Activated B cell treated with CpG ODN at 0.5 μM for 24 hours (primary cell): ENCODE results near the gene PAK4. TPM values are rescaled to one million over a fixed set of nuclear protein-coding genes. Genes with fewer than 3 reads are reported as not detected.

ENCODE experiments used
- ATAC-seq: fragments of 200-7000 bp; cut with Tn5 transposase; one replicate; pipeline ENCODE4 v1.10.0; 2021; ENCODE audit warnings: low read depth, mild to moderate bottlenecking, moderate library complexity
- CTCF ChIA-PET: fragments of 350-600 bp; sonication (Branson Sonifier 250); formaldehyde crosslinking; loops from one replicate; lab custom pipeline; 2021; ENCODE audit warnings: antibody characterized with exemption; lab: Charles Lee
- POLR2A ChIA-PET: fragments of 350-600 bp; sonication (Branson Sonifier 250); formaldehyde crosslinking; loops from one replicate; lab custom pipeline; 2021; ENCODE audit warnings: antibody characterized with exemption; lab: Charles Lee
- DNase-seq: peaks from one replicate; pipeline ENCODE4 v3.0.0; 2022
- H3K27ac Mint-ChIP-seq: one replicate; pipeline ENCODE4 v1.8.0; 2020; ENCODE audit warnings: mixed read lengths
- H3K27me3 Mint-ChIP-seq: one replicate; pipeline ENCODE4 v1.8.0; 2021; ENCODE audit warnings: mixed read lengths
- H3K36me3 Mint-ChIP-seq: one replicate; pipeline ENCODE4 v1.8.0; 2021; ENCODE audit warnings: low read depth, mixed read lengths
- H3K4me1 Mint-ChIP-seq: one replicate; pipeline ENCODE4 v1.8.0; 2021; ENCODE audit warnings: mixed read lengths
- H3K4me3 Mint-ChIP-seq: one replicate; pipeline ENCODE4 v1.8.0; 2020; ENCODE audit warnings: mild to moderate bottlenecking, mixed read lengths
- H3K9me3 Mint-ChIP-seq: one replicate; pipeline ENCODE4 v1.8.0; 2020; ENCODE audit warnings: mixed read lengths
- CTCF ChIP-seq: fragments of 200-600 bp; IDR thresholded peaks from one replicate; pipeline ENCODE4 v1.8.0; 2022; ENCODE audit warnings: antibody characterized with exemption, mild to moderate bottlenecking
- intact Hi-C: fragments of 100-400 bp; cut with micrococcal nuclease; formaldehyde crosslinking; loops from one replicate; pipeline ENCODE4 v1.15.1; 2024
- total RNA-seq: library from RNA; stranded (reverse); gene quantifications from 2 replicates; pipeline ENCODE4 v1.2.3, GENCODE V29; 2022

The PAK4 gene
- total RNA-seq, 1 donor from 2014 or later: 14.2 TPM

GRCh38 chr19:39150807-39151600, 25.4 kb downstream of the PAK4 start:
- intact Hi-C loops: no loop called here
- Mint-ChIP-seq H3K4me3 (no peak overlapping the region), H3K27ac (no peak overlapping the region), H3K4me1 (peaks cover 8% of the 10 kb centered on the region), H3K36me3 (peaks cover 15% of the 10 kb centered on the region), H3K9me3 (no peaks in the 10 kb centered on the region), H3K27me3 (no peaks in the 10 kb centered on the region)
- no peak for TF ChIP-seq CTCF
- ChIA-PET CTCF (interaction anchor here (0.5 kb wide), 1 partner anchor 29 kb away, joined by 3 read pairs; no protein-coding TSS in a partner anchor), POLR2A (no interaction called here)
- DNase-seq (no peak), ATAC-seq (no peak)

GRCh38 chr19:39152066-39152465, 26.5 kb downstream of the PAK4 start:
- DNase-seq: no peak
- TF ChIP-seq CTCF: no peak
- ATAC-seq: no peak
- CTCF ChIA-PET: no interaction called here
- Mint-ChIP-seq H3K27me3 (no peaks in the 10 kb centered on the region), H3K4me3 (no peak overlapping the region), H3K36me3 (peaks cover 15% of the 10 kb centered on the region), H3K27ac (no peak overlapping the region), H3K4me1 (peaks cover 5% of the 10 kb centered on the region), H3K9me3 (no peaks in the 10 kb centered on the region)
- POLR2A ChIA-PET: no interaction called here
- intact Hi-C loops: no loop called here

- Mint-ChIP-seq H3K27ac (no peak overlapping the region), H3K36me3 (peaks cover 10% of the 10 kb centered on the region), H3K27me3 (no peaks in the 10 kb centered on the region), H3K9me3 (no peaks in the 10 kb centered on the region), H3K4me3 (no peak overlapping the region), H3K4me1 (peaks cover 3% of the 10 kb centered on the region)
- intact Hi-C loops: no loop called here
- POLR2A ChIA-PET: no interaction called here
- no peak for DNase-seq
- ATAC-seq: no peak
- no peak for TF ChIP-seq CTCF
- CTCF ChIA-PET: no interaction called here
Observed at GRCh38 chr19:39154100-39154628, 28.6 kb downstream of the PAK4 start.

- Mint-ChIP-seq H3K9me3 (no peaks in the 10 kb centered on the region), H3K27me3 (no peaks in the 10 kb centered on the region), H3K36me3 (peaks cover 10% of the 10 kb centered on the region), H3K4me3 (no peak overlapping the region), H3K4me1 (peaks cover 3% of the 10 kb centered on the region), H3K27ac (no peak overlapping the region)
- ChIA-PET POLR2A (no interaction called here), CTCF (no interaction called here)
- intact Hi-C loops: no loop called here
- no peak for TF ChIP-seq CTCF
- no peak for DNase-seq
- no peak for ATAC-seq
Observed at GRCh38 chr19:39154629-39155100, 29.1 kb downstream of the PAK4 start.

- H3K4me3 Mint-ChIP-seq: no peak overlapping the region
- peaks cover 3% of the 10 kb centered on the region for H3K4me1 Mint-ChIP-seq
- intact Hi-C loops: no loop called here
- ChIA-PET POLR2A (no interaction called here), CTCF (no interaction called here)
- no peaks in the 10 kb centered on the region for H3K9me3 Mint-ChIP-seq
- no peak for TF ChIP-seq CTCF
- H3K36me3 Mint-ChIP-seq: peaks cover 12% of the 10 kb centered on the region
- H3K27me3 Mint-ChIP-seq: no peaks in the 10 kb centered on the region
- DNase-seq (no peak), ATAC-seq (no peak)
- H3K27ac Mint-ChIP-seq: no peak overlapping the region
Observed at GRCh38 chr19:39155114-39155700, 29.6 kb downstream of the PAK4 start.
